ENCODE data around the gene GRAMD1B.

DNA sequence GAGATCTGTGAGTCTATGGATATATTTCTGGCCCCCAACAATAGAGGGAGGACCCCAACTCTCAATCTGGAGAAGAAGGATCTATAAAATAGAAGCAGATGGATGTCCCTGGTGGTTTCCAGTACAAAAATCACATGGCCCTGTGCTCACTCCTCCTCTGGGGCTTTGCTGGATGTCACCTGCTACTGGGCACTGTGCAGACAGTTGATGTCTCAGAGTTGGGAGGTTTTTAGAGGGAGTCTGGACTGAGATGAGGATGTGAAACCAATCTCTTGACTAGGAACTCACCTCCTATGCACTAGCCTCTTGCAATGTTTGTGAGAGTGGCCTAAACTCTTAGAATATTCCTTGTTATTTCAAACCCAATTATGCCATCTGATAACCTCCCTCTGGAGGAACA, 117.1 kb downstream of the GRAMD1B start:
- no peak for TF ChIP-seq POLR2A (IDR thresholded peaks at IDR 0.05)
- TF ChIP-seq, protein P1, sequence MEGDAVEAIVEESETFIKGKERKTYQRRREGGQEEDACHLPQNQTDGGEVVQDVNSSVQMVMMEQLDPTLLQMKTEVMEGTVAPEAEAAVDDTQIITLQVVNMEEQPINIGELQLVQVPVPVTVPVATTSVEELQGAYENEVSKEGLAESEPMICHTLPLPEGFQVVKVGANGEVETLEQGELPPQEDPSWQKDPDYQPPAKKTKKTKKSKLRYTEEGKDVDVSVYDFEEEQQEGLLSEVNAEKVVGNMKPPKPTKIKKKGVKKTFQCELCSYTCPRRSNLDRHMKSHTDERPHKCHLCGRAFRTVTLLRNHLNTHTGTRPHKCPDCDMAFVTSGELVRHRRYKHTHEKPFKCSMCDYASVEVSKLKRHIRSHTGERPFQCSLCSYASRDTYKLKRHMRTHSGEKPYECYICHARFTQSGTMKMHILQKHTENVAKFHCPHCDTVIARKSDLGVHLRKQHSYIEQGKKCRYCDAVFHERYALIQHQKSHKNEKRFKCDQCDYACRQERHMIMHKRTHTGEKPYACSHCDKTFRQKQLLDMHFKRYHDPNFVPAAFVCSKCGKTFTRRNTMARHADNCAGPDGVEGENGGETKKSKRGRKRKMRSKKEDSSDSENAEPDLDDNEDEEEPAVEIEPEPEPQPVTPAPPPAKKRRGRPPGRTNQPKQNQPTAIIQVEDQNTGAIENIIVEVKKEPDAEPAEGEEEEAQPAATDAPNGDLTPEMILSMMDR (IDR thresholded peaks at IDR 0.05 in 4 of 5, conservative IDR thresholded peaks at IDR 0.05 in 1 of 5) = no peak

All from gastrocnemius medialis (tissue), 4 donors.